T-helper 17 cell (primary cell): Measurements from ENCODE around the gene C12orf50. TPM values are rescaled to one million over a fixed set of nuclear protein-coding genes. Genes with fewer than 3 reads are reported as not detected.

Source experiments
- total RNA-seq, 4 donors: library from RNA in 2 of 4; stranded (reverse) in 2 of 4; gene quantifications; one replicate each; pipeline ENCODE4 v1.2.3 and lab custom pipeline; 2022 to 2026

C12orf50 gene
- total RNA-seq, 2 donors from 2014 or later, result 0.08 TPM; not detected in 1

Other genes starting within 250 kb of the C12orf50 start
- 10 to 100 TPM; 16.0 to 18.9 TPM for gene CEP290, start 112.7 kb upstream of the C12orf50 start, total RNA-seq
- gene TMTC3, start 112.9 kb upstream of the C12orf50 start, total RNA-seq, result 1 to 10 TPM; 5.6 to 6.0 TPM